GM23338 (cell line): ENCODE measurements around the gene MAPK8. TPM values are rescaled to one million over a fixed set of nuclear protein-coding genes. Genes with fewer than 3 reads are reported as not detected.

Experiments used
- ATAC-seq: fragments of 200-7000 bp; cut with Tn5 transposase; 3 replicates; pipeline ENCODE4 v1.9.1; 2020
- DNase-seq: peaks from one replicate; pipeline ENCODE4 v3.0.0-alpha.2; 2015; ENCODE audit warnings: low spot score
- H2AFZ ChIP-seq: fragments of 200-600 bp; sonication (generic); 2 replicates; pipeline ENCODE4 v1.8.0; 2016; ENCODE audit warnings: antibody characterized with exemption, mild to moderate bottlenecking, moderate library complexity
- H3F3A ChIP-seq: fragments of 200-600 bp; sonication (generic); replicated peaks from 2 replicates; pipeline ENCODE4 v1.8.0; 2017; ENCODE audit warnings: antibody characterized with exemption, mixed run types, low read depth
- H3K27ac ChIP-seq: fragments of 200-600 bp; sonication (generic); 2 replicates; pipeline ENCODE4 v1.6.1; 2016; ENCODE audit warnings: low read depth
- H3K27me3 ChIP-seq: fragments of 200-600 bp; sonication (generic); 2 replicates; pipeline ENCODE4 v1.8.0; 2016; ENCODE audit warnings: mild to moderate bottlenecking, mixed run types, moderate library complexity; ENCODE audit not compliant: insufficient read depth
- H3K36me3 ChIP-seq: fragments of 200-600 bp; sonication (generic); 2 replicates; pipeline ENCODE4 v1.8.0; 2016; ENCODE audit warnings: mild to moderate bottlenecking; ENCODE audit not compliant: insufficient read depth
- H3K4me1 ChIP-seq: fragments of 200-600 bp; sonication (generic); 2 replicates; pipeline ENCODE4 v1.8.0; 2016; ENCODE audit warnings: mild to moderate bottlenecking, moderate library complexity; ENCODE audit not compliant: insufficient read depth
- H3K4me2 ChIP-seq: fragments of 200-600 bp; sonication (generic); 2 replicates; pipeline ENCODE4 v1.7.1; 2017; ENCODE audit warnings: mixed run types
- H3K4me3 ChIP-seq: fragments of 200-600 bp; sonication (generic); 2 replicates; pipeline ENCODE4 v1.6.1; 2016; ENCODE audit warnings: mixed run types
- H3K79me2 ChIP-seq: fragments of 200-600 bp; sonication (generic); replicated peaks from 2 replicates; pipeline ENCODE4 v1.8.0; 2017; ENCODE audit warnings: mild to moderate bottlenecking; ENCODE audit not compliant: insufficient read depth
- H3K9me2 ChIP-seq: fragments of 200-600 bp; sonication (generic); 2 replicates; pipeline ENCODE4 v1.8.0; 2017; ENCODE audit not compliant: insufficient read depth
- H4K20me1 ChIP-seq: fragments of 200-600 bp; sonication (generic); replicated peaks from 2 replicates; pipeline ENCODE4 v1.8.0; 2017; ENCODE audit warnings: mild to moderate bottlenecking; ENCODE audit not compliant: insufficient read depth
- H3K27ac Mint-ChIP-seq: 2 replicates; pipeline ENCODE4 v1.8.0; 2020; ENCODE audit warnings: inconsistent platforms, mild to moderate bottlenecking, moderate library complexity, mixed read lengths
- H3K27me3 Mint-ChIP-seq: 3 replicates; pipeline ENCODE4 v1.8.0; 2022; ENCODE audit warnings: low read depth, mild to moderate bottlenecking, moderate library complexity, mixed read lengths, inconsistent platforms; ENCODE audit not compliant: insufficient read depth, poor library complexity
- H3K36me3 Mint-ChIP-seq: 3 replicates; pipeline ENCODE4 v1.8.0; 2021; ENCODE audit warnings: low read depth, mild to moderate bottlenecking, inconsistent platforms, moderate library complexity, mixed read lengths
- H3K4me1 Mint-ChIP-seq: 3 replicates; pipeline ENCODE4 v1.8.0; 2020; ENCODE audit warnings: mild to moderate bottlenecking, inconsistent platforms, mixed read lengths
- H3K4me3 Mint-ChIP-seq: 3 replicates; pipeline ENCODE4 v1.8.0; 2021; ENCODE audit warnings: moderate library complexity, mild to moderate bottlenecking, inconsistent platforms, mixed read lengths
- H3K9me3 Mint-ChIP-seq: 3 replicates; pipeline ENCODE4 v1.8.0; 2020; ENCODE audit warnings: moderate library complexity, mild to moderate bottlenecking, inconsistent platforms, mixed read lengths
- EZH2 ChIP-seq: fragments of 200-600 bp; sonication (generic); IDR thresholded peaks from one replicate; pipeline ENCODE4 v1.8.0; 2017; ENCODE audit warnings: antibody characterized with exemption, mild to moderate bottlenecking, low read depth; ENCODE audit not compliant: unreplicated experiment
- EZH2phosphoT487 ChIP-seq: fragments of 200-600 bp; sonication (generic); IDR thresholded peaks from one replicate; pipeline ENCODE4 v1.8.1; 2018; ENCODE audit warnings: antibody characterized with exemption; ENCODE audit not compliant: unreplicated experiment
- JUNB ChIP-seq: IDR thresholded peaks from one replicate; pipeline ENCODE4 v1.6.1; 2016; ENCODE audit warnings: antibody characterized with exemption; ENCODE audit not compliant: unreplicated experiment
- STAT1 ChIP-seq: IDR thresholded peaks from one replicate; pipeline ENCODE4 v1.6.1; 2016; ENCODE audit warnings: antibody characterized with exemption; ENCODE audit not compliant: unreplicated experiment
- ZNF114 ChIP-seq: fragments of 250-450 bp; sonication (Bioruptor Pico); IDR thresholded peaks from 2 replicates; pipeline ENCODE4 v1.5.0; 2020; ENCODE audit warnings: mild to moderate bottlenecking, moderate library complexity
- polyA plus RNA-seq: library from polyadenylated mRNA; unstranded; fragments of >200 nt; fragmentation: Nextera tagmentation; extraction: Ambion mirVana; gene quantifications from 2 replicates; pipeline ENCODE4 v1.2.1, GENCODE V29; 2016
- total RNA-seq: library from RNA; depleted of rRNA; stranded (reverse); fragments of >200 nt; shearing (Covaris generic); gene quantifications from 2 replicates; pipeline ENCODE4 v1.2.3, GENCODE V29; 2014
- TF ChIP-seq, protein P1 (sequence below), 2 experiments: fragments of 200-600 bp in 1 of 2; sonication (generic) in 1 of 2; conservative IDR thresholded peaks; 2 replicates each; pipeline versions ENCODE4 v1.5.1 to v1.6.1; 2016 to 2017; ENCODE audit warnings: antibody characterized with exemption in 2 of 2, low read depth in 2 of 2, mild to moderate bottlenecking in 2 of 2, moderate library complexity in 1 of 2
- TF ChIP-seq, protein P2 (sequence below): fragments of 250-450 bp; sonication (Bioruptor Pico); IDR thresholded peaks from 2 replicates; pipeline ENCODE4 v1.5.0; 2020; ENCODE audit warnings: mild to moderate bottlenecking, moderate library complexity

The MAPK8 gene
- total and polyA plus RNA-seq, 2 experiments from 2014 or later, result 52.4 to 73.6 TPM

DNA sequence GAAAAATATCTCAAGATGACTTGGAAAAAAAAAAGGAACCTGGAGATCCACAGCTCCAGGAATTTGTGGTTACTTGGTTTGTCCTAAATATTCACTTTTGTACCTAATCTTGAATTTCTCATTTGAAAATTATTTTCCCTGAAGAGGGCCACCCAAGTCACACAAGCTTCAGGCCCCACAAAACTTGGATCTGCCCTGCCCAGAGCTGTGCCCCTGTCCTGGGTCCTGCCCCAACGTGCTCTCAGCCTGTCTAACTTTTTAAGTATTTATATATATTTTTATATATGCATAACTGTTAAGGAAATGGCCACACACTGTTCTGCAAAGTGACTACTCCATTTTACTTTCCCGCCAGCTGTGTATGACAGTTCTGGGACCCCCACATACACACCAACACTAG lies 174.9 kb downstream of the MAPK8 start (continued):
- TF ChIP-seq, protein P1, sequence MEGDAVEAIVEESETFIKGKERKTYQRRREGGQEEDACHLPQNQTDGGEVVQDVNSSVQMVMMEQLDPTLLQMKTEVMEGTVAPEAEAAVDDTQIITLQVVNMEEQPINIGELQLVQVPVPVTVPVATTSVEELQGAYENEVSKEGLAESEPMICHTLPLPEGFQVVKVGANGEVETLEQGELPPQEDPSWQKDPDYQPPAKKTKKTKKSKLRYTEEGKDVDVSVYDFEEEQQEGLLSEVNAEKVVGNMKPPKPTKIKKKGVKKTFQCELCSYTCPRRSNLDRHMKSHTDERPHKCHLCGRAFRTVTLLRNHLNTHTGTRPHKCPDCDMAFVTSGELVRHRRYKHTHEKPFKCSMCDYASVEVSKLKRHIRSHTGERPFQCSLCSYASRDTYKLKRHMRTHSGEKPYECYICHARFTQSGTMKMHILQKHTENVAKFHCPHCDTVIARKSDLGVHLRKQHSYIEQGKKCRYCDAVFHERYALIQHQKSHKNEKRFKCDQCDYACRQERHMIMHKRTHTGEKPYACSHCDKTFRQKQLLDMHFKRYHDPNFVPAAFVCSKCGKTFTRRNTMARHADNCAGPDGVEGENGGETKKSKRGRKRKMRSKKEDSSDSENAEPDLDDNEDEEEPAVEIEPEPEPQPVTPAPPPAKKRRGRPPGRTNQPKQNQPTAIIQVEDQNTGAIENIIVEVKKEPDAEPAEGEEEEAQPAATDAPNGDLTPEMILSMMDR (conservative IDR thresholded peaks at IDR 0.05; ENCODE audit: low read depth in 2 of 2), result no peak

DNA sequence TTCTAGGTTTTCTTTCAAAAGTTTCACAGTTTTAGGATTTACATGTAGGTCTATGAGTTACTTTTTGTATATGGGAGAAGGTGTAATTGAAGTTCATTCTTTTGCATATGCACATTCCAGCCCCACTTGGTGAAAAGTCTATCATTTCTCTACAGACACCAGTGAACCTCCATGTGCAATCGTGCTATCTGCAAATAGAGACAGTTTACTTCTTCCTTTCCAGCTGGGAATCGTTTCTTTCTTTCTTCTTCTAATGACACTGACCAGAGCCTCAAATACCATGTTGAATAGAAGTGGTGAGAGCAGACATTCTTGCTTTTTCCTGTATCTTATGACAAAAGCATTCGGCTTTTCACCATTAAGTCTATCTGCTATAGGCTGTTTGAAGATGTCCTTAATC lies 175.7 kb downstream of the MAPK8 start:
- H3K27ac Mint-ChIP-seq, result no peak overlapping the region
- DNase-seq (no peak), ATAC-seq (no peak)
- TF ChIP-seq JUNB, result no peak
- no peak overlapping the region for H3K4me3 Mint-ChIP-seq
- Histone ChIP-seq H2AFZ (no peak overlapping the region), H3K27me3 (no peaks in the 10 kb centered on the region), H3K27ac (no peak overlapping the region), H3F3A (no peaks in the 10 kb centered on the region), H3K4me1 (peaks cover 25% of the 10 kb centered on the region), H3K9me2 (no peaks in the 10 kb centered on the region), H3K36me3 (no peaks in the 10 kb centered on the region), H4K20me1 (no peaks in the 10 kb centered on the region), H3K4me2 (no peak overlapping the region), H3K4me3 (no peak overlapping the region), H3K79me2 (no peaks in the 10 kb centered on the region)
- H3K27me3 Mint-ChIP-seq, result peaks cover 5% of the 10 kb centered on the region
- peaks cover 28% of the 10 kb centered on the region for H3K4me1 Mint-ChIP-seq
- H3K9me3 Mint-ChIP-seq, result no peaks in the 10 kb centered on the region
- no peaks in the 10 kb centered on the region for H3K36me3 Mint-ChIP-seq

DNA sequence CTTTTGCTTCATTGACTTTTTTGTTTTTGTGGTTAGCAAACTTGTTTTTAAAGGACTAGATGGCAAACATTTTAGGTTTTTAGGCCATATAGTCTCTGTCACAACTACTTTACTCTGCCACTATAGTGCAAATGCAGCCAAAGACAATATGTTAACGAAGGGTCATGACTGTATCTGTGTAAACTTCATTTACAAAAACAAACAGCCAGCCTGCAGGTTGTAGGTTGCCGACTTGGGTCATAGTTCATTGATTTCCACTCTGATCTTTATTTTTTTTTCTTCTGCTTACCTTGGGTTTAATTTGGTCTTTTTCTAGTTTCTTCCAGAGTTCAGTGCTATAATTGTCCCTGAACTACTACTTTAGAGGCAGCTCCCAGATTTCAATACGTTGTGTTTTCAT lies 178.4 kb downstream of the MAPK8 start:
- no peaks in the 10 kb centered on the region for H3K36me3 Mint-ChIP-seq
- H3K79me2 ChIP-seq, result no peaks in the 10 kb centered on the region
- peaks cover 25% of the 10 kb centered on the region for H3K4me1 ChIP-seq
- no peak overlapping the region for H3K4me2 ChIP-seq
- no peaks in the 10 kb centered on the region for H3K27me3 ChIP-seq
- H4K20me1 ChIP-seq, result no peaks in the 10 kb centered on the region; the same call in 1 of the 2 replicates
- no peaks in the 10 kb centered on the region for H3K36me3 ChIP-seq
- H3K9me3 Mint-ChIP-seq, result no peaks in the 10 kb centered on the region; the same call in 2 of the 3 replicates
- peaks cover 4% of the 10 kb centered on the region for H3K27me3 Mint-ChIP-seq
- no peaks in the 10 kb centered on the region for H3F3A ChIP-seq
- no peak overlapping the region for H3K27ac ChIP-seq
- TF ChIP-seq JUNB (no peak), EZH2phosphoT487 (no peak), EZH2 (no peak), STAT1 (no peak), ZNF114 (CRISPR knock-in tag) (no peak)
- TF ChIP-seq, protein P1 (conservative IDR thresholded peaks at IDR 0.05; ENCODE audit: low read depth in 2 of 2), result no peak
- TF ChIP-seq, protein P2, sequence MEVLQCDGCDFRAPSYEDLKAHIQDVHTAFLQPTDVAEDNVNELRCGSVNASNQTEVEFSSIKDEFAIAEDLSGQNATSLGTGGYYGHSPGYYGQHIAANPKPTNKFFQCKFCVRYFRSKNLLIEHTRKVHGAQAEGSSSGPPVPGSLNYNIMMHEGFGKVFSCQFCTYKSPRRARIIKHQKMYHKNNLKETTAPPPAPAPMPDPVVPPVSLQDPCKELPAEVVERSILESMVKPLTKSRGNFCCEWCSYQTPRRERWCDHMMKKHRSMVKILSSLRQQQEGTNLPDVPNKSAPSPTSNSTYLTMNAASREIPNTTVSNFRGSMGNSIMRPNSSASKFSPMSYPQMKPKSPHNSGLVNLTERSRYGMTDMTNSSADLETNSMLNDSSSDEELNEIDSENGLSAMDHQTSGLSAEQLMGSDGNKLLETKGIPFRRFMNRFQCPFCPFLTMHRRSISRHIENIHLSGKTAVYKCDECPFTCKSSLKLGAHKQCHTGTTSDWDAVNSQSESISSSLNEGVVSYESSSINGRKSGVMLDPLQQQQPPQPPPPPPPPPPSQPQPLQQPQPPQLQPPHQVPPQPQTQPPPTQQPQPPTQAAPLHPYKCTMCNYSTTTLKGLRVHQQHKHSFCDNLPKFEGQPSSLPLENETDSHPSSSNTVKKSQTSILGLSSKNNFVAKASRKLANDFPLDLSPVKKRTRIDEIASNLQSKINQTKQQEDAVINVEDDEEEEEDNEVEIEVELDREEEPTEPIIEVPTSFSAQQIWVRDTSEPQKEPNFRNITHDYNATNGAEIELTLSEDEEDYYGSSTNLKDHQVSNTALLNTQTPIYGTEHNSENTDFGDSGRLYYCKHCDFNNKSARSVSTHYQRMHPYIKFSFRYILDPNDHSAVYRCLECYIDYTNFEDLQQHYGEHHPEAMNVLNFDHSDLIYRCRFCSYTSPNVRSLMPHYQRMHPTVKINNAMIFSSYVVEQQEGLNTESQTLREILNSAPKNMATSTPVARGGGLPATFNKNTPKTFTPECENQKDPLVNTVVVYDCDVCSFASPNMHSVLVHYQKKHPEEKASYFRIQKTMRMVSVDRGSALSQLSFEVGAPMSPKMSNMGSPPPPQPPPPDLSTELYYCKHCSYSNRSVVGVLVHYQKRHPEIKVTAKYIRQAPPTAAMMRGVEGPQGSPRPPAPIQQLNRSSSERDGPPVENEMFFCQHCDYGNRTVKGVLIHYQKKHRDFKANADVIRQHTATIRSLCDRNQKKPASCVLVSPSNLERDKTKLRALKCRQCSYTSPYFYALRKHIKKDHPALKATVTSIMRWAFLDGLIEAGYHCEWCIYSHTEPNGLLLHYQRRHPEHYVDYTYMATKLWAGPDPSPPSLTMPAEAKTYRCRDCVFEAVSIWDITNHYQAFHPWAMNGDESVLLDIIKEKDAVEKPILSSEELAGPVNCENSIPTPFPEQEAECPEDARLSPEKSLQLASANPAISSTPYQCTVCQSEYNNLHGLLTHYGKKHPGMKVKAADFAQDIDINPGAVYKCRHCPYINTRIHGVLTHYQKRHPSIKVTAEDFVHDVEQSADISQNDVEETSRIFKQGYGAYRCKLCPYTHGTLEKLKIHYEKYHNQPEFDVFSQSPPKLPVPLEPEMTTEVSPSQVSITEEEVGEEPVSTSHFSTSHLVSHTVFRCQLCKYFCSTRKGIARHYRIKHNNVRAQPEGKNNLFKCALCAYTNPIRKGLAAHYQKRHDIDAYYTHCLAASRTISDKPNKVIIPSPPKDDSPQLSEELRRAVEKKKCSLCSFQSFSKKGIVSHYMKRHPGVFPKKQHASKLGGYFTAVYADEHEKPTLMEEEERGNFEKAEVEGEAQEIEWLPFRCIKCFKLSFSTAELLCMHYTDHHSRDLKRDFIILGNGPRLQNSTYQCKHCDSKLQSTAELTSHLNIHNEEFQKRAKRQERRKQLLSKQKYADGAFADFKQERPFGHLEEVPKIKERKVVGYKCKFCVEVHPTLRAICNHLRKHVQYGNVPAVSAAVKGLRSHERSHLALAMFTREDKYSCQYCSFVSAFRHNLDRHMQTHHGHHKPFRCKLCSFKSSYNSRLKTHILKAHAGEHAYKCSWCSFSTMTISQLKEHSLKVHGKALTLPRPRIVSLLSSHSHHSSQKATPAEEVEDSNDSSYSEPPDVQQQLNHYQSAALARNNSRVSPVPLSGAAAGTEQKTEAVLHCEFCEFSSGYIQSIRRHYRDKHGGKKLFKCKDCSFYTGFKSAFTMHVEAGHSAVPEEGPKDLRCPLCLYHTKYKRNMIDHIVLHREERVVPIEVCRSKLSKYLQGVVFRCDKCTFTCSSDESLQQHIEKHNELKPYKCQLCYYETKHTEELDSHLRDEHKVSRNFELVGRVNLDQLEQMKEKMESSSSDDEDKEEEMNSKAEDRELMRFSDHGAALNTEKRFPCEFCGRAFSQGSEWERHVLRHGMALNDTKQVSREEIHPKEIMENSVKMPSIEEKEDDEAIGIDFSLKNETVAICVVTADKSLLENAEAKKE, result no peak
- peaks cover 26% of the 10 kb centered on the region for H3K4me1 Mint-ChIP-seq
- no peak overlapping the region for H3K4me3 Mint-ChIP-seq
- no peak overlapping the region for H3K27ac Mint-ChIP-seq
- H3K9me2 ChIP-seq, result no peaks in the 10 kb centered on the region
- H3K4me3 ChIP-seq, result no peak overlapping the region
- H2AFZ ChIP-seq, result no peak overlapping the region
- DNase-seq (no peak), ATAC-seq (no peak)
